Measurements from ENCODE around the gene CD59. TPM values are rescaled to one million over a fixed set of nuclear protein-coding genes. Genes with fewer than 3 reads are reported as not detected.
"Not testable (repeated sequence)": the region's sequence is repeated elsewhere in the genome, so short reads cannot be mapped to it uniquely, and the experiment has no call there.

Gene CD59
- total and polyA plus RNA-seq, 4 experiments from 2014 or later = 68.3 to 100 (median 85.9) TPM

- Mint-ChIP-seq H3K4me3 (peak overlapping the region; percentile 88 to 96 (median 92)), H3K36me3 (no peaks in the 10 kb centered on the region), H3K27me3 (no peaks in the 10 kb centered on the region), H3K9me3 (peaks cover 0 to 2% (median 0%) of the 10 kb centered on the region in 8 donors), H3K4me1 (peaks cover 25 to 48% (median 37%) of the 10 kb centered on the region in 4 donors), H3K27ac (peak overlapping the region; percentile 75 to 94 (median 90))
- ChIA-PET CTCF (ENCODE audit: partially characterized antibody) (interaction anchor here (2.9 kb wide), 1 partner anchor 19 kb away, joined by 9 read pairs; no protein-coding TSS in a partner anchor), POLR2A (ENCODE audit: partially characterized antibody) (interaction anchor here (1.1 to 4.9 kb wide), 8 partner anchors 18 to 574 kb away, joined by 3 to 33 read pairs (median 3); partner anchors contain the start of genes C11orf91, CSTF3, FBXO3 and HIPK3)
- H3K27ac ChIP-seq (ENCODE audit: low read depth, low read length) = peak overlapping the region; percentile 75
- peak overlapping the region; percentile 76 to 91 for H3K4me3 ChIP-seq (ENCODE audit: low read length in 2 of 2)
- H3K9me3 ChIP-seq (ENCODE audit: control insufficient read depth in 1 of 2, low read length in 2 of 2) = no peaks in the 10 kb centered on the region
- H3K27me3 ChIP-seq (ENCODE audit: insufficient read depth, low read length) = no peaks in the 10 kb centered on the region
- intact Hi-C loops (cut with micrococcal nuclease) = loop anchor here (1.0 to 10.0 kb wide), 5 partner anchors 35 to 575 kb away; partner anchors contain the start of genes C11orf91, CSTF3, FBXO3 and HIPK3
- peak; percentile 48 to 72 (median 54) for DNase-seq
- H3K36me3 ChIP-seq (ENCODE audit: insufficient read depth, low read length) = no peaks in the 10 kb centered on the region
- peaks cover 31% of the 10 kb centered on the region for H3K4me1 ChIP-seq (ENCODE audit: insufficient read depth, low read length)
Observed at GRCh38 chr11:33735271-33736147, 714 bp downstream of the CD59 start.

DNA sequence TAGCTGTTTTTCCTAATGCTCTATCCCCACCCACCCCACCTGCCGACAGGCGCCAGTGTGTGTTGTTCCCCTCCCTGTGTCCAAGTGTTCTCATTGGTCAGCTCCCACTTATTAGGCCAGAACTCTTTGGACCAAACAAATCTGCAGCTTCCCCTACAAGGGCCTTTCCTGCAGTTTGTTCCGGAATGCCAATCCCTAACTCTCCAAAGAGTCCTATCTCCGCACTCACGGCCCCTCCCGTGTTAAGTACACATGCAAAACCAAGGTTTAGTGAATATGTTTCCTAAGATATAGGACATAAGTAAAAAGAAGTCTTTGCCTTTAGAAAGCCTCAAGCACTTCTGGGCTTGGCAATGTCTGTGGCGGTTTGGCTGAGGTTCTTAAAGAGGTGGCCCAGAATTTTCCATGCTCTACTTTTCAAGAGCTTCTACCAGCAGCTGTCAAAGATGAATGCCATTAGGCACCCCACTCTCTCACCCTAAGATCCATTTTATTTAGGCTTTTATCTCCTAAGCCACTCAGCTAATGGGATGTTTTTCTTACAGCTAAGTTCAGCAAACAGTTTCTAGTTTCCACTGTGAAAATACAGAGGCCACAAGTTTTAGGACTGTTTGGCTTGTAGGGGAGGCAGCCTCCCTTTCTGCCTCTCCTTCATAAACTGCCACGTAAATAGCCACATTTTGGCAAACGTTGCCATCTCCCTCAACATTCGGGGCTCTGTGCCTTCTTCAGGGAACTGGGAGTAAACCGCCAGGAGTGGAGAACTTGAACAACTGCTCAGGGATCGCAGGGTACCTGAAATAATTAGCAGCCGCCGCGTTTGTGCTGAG lies 1.6 kb downstream of the CD59 start:
- H3K9me3 ChIP-seq (ENCODE audit: control insufficient read depth in 1 of 2, low read length in 2 of 2) = no peaks in the 10 kb centered on the region
- CTCF ChIA-PET (ENCODE audit: partially characterized antibody) = interaction anchor here (2.0 to 2.9 kb wide), 3 partner anchors 8 to 33 kb away, joined by 5 to 15 read pairs (median 9); no protein-coding TSS in a partner anchor
- H3K27ac ChIP-seq (ENCODE audit: low read depth, low read length) = peak overlapping the region; percentile 75
- H3K4me1 ChIP-seq (ENCODE audit: insufficient read depth, low read length) = peaks cover 35% of the 10 kb centered on the region
- Mint-ChIP-seq H3K4me3 (peak overlapping the region; percentile 88 to 96 (median 92)), H3K27me3 (no peaks in the 10 kb centered on the region), H3K9me3 (peaks cover 0 to 2% (median 0%) of the 10 kb centered on the region in 8 donors), H3K27ac (peak overlapping the region; percentile 75 to 94 (median 90)), H3K36me3 (no peaks in the 10 kb centered on the region), H3K4me1 (peaks cover 25 to 48% (median 37%) of the 10 kb centered on the region in 4 donors)
- intact Hi-C loops (cut with micrococcal nuclease) = loop anchor here (1.0 to 10.0 kb wide), 3 partner anchors 40 to 513 kb away; partner anchors contain the start of genes FBXO3 and HIPK3
- no peaks in the 10 kb centered on the region for H3K36me3 ChIP-seq (ENCODE audit: insufficient read depth, low read length)
- no peak for DNase-seq
- POLR2A ChIA-PET (ENCODE audit: partially characterized antibody) = interaction anchor here (1.2 to 4.9 kb wide), 5 partner anchors 19 to 477 kb away, joined by 3 to 33 read pairs (median 3); partner anchors contain the start of genes C11orf91 and HIPK3
- peak overlapping the region; percentile 76 to 91 for H3K4me3 ChIP-seq (ENCODE audit: low read length in 2 of 2)
- H3K27me3 ChIP-seq (ENCODE audit: insufficient read depth, low read length) = no peaks in the 10 kb centered on the region

DNA sequence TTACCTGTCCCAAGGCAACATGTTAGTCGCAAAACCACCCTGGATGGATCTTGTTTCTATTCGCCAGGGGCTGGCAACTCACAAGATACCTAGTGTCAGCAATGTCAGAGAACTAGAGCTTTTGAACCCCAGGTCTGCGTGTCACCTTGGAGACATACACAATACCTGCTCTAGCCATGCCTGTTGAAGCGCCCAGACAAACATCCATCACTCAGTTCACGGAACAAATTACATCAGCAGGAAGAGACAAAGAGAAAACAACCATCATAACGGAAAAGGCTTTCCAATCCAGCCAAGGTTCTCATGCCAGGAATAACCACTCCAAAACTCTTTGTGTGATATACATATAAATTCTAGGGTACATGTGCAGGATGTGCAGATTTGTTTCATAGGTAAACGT lies 2.2 kb downstream of the CD59 start:
- H3K27ac Mint-ChIP-seq = peak overlapping the region in 4 of 7 donors; percentile 6 to 53 (median 22)
- no peaks in the 10 kb centered on the region for H3K27me3 Mint-ChIP-seq
- no peak for DNase-seq
- ChIA-PET POLR2A (ENCODE audit: partially characterized antibody) (interaction anchor here (1.2 to 4.9 kb wide), 2 partner anchors 33 to 39 kb away, joined by 3 to 33 read pairs; partner anchors contain the start of gene C11orf91), CTCF (ENCODE audit: partially characterized antibody) (interaction anchor here (2.0 to 2.9 kb wide), 3 partner anchors 8 to 32 kb away, joined by 5 to 15 read pairs (median 9); no protein-coding TSS in a partner anchor)
- Histone ChIP-seq H3K9me3 (ENCODE audit: control insufficient read depth in 1 of 2, low read length in 2 of 2) (no peaks in the 10 kb centered on the region), H3K4me3 (ENCODE audit: low read length in 2 of 2) (peak overlapping the region in 1 of 2 donors; percentile 8), H3K27ac (ENCODE audit: low read depth, low read length) (no peak overlapping the region), H3K27me3 (ENCODE audit: insufficient read depth, low read length) (no peaks in the 10 kb centered on the region), H3K4me1 (ENCODE audit: insufficient read depth, low read length) (peaks cover 35% of the 10 kb centered on the region), H3K36me3 (ENCODE audit: insufficient read depth, low read length) (no peaks in the 10 kb centered on the region)
- H3K36me3 Mint-ChIP-seq = peaks cover 0 to 3% of the 10 kb centered on the region in 2 donors
- peaks cover 0 to 2% (median 0%) of the 10 kb centered on the region in 8 donors for H3K9me3 Mint-ChIP-seq
- H3K4me1 Mint-ChIP-seq = peaks cover 28 to 52% (median 39%) of the 10 kb centered on the region in 4 donors
- peak overlapping the region; percentile 51 to 96 (median 90) for H3K4me3 Mint-ChIP-seq
- intact Hi-C loops (cut with micrococcal nuclease) = loop anchor here (10.0 kb wide), 1 partner anchor 479 kb away; the partner anchor contains the start of gene HIPK3

DNA sequence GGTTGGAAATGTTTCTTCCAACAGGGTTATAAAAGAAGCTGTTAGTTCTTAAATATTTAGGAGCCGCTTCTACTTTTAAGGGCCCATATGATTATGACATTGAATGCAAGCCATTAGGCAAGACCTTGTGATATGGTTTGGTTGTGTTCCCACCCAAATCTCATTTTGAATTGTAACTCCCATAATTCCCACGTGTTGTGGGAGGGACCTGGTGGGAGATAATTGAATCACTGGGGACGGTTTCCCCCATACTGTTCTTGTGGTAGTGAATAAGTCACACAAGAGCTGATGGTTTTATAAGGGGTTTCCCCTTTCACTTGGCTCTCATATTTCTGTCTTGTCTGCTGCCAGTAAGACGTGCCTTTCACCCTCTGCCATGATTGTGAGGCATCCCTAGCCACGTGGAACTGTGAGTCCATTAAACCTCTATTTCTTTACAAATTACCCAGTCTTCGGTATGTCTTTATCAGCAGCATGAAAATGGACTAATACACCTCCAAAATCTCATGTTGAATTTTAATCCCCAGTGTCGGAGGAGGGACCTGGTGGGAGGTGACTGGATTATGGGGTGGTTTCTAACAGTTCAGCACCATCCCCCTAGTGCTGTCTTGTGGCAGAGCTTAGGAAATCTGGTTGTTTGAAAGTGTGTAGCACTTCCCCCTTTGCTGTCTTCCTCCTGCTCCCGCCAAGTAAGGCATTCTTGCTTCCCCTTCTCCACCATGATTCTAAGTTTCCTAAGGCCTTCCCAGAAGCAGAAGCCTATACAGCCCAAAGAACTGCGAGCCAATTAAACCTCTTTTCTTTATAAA lies 4.3 kb downstream of the CD59 start:
- Mint-ChIP-seq H3K36me3 (peaks cover 3% of the 10 kb centered on the region in 2 donors), H3K9me3 (peaks cover 0 to under 1% (median 0%) of the 10 kb centered on the region in 8 donors), H3K4me1 (peaks cover 25 to 52% (median 40%) of the 10 kb centered on the region in 4 donors), H3K27ac (peak overlapping the region in 2 of 7 donors; percentile 23 to 25), H3K4me3 (peak overlapping the region in 2 of 8 donors; percentile 36 to 60), H3K27me3 (no peaks in the 10 kb centered on the region)
- CTCF ChIA-PET (ENCODE audit: partially characterized antibody) = no interaction called here
- H3K9me3 ChIP-seq (ENCODE audit: control insufficient read depth in 1 of 2, low read length in 2 of 2) = no peaks in the 10 kb centered on the region
- no peak overlapping the region for H3K4me3 ChIP-seq (ENCODE audit: low read length in 2 of 2)
- H3K27ac ChIP-seq (ENCODE audit: low read depth, low read length) = no peak overlapping the region
- peak in 1 of 5 donors; percentile 33 for DNase-seq
- H3K27me3 ChIP-seq (ENCODE audit: insufficient read depth, low read length) = no peaks in the 10 kb centered on the region
- peaks cover 35% of the 10 kb centered on the region for H3K4me1 ChIP-seq (ENCODE audit: insufficient read depth, low read length)
- no peaks in the 10 kb centered on the region for H3K36me3 ChIP-seq (ENCODE audit: insufficient read depth, low read length)
- POLR2A ChIA-PET (ENCODE audit: partially characterized antibody) = interaction anchor here (1.5 kb wide), 1 partner anchor 11 kb away, joined by 3 read pairs; no protein-coding TSS in a partner anchor
- intact Hi-C loops (cut with micrococcal nuclease) = loop anchor here (10.0 kb wide), 1 partner anchor 477 kb away; the partner anchor contains the start of gene HIPK3

DNA sequence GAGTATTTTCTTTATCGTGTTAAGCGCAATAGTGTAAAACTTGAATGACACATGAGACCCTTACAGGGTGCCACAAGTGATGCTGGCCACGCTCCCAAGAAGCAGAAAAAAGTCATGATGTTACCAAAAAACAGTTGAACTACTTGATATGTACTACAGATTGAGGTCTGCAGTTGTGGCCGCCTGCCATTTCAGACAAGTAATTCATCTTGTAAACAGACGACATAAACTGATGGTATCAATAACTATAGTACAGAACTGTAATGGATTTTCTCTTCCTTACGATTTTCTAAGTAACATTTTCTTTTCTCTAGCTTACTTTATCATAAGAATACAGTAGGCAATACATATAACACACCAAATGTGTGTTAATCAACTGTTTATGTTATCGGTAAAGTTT lies 5.5 kb downstream of the CD59 start:
- no peaks in the 10 kb centered on the region for H3K36me3 ChIP-seq (ENCODE audit: insufficient read depth, low read length)
- intact Hi-C loops (cut with micrococcal nuclease) = loop anchor here (10.0 kb wide), 1 partner anchor 476 kb away; the partner anchor contains the start of gene HIPK3
- Mint-ChIP-seq H3K4me1 (peaks cover 34 to 53% (median 44%) of the 10 kb centered on the region in 4 donors), H3K36me3 (peaks cover 3% of the 10 kb centered on the region in 2 donors), H3K9me3 (no peaks in the 10 kb centered on the region), H3K27me3 (no peaks in the 10 kb centered on the region), H3K4me3 (no peak overlapping the region), H3K27ac (no peak overlapping the region)
- no peak overlapping the region for H3K4me3 ChIP-seq (ENCODE audit: low read length in 2 of 2)
- no peaks in the 10 kb centered on the region for H3K27me3 ChIP-seq (ENCODE audit: insufficient read depth, low read length)
- H3K4me1 ChIP-seq (ENCODE audit: insufficient read depth, low read length) = peaks cover 35% of the 10 kb centered on the region
- ChIA-PET CTCF (ENCODE audit: partially characterized antibody) (interaction anchor here (1.0 kb wide), 1 partner anchor 12 kb away, joined by 3 read pairs; no protein-coding TSS in a partner anchor), POLR2A (ENCODE audit: partially characterized antibody) (no interaction called here)
- no peak overlapping the region for H3K27ac ChIP-seq (ENCODE audit: low read depth, low read length)
- no peak for DNase-seq
- no peaks in the 10 kb centered on the region for H3K9me3 ChIP-seq (ENCODE audit: control insufficient read depth in 1 of 2, low read length in 2 of 2)

DNA sequence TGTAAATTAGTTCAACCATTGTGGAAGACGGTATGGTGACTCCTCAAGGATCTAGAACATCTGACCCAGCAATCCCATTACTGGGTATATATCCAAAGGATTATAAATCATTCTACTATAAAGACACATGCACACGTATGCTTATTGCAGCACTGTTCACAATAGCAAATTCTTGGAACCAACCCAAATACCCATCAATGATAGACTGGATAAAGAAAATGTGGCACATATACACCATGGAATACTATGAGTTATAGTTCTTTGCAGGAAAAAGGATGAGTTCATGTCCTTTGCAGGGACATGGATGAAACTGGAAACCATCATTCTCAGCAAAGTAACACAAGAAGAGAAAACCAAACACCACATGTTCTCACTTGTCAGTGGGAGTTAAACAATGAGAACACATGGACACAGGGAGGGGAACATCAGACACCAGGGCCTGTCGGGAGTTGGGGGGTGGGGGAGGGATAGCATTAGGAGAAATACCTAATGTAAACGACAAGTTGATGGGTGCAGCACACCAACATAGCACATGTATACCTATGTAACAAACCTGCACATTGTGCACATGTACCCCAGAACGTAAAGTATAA lies 7.1 kb downstream of the CD59 start:
- H3K9me3 Mint-ChIP-seq; DNase-seq; H3K27ac Mint-ChIP-seq; H3K9me3 ChIP-seq (ENCODE audit: control insufficient read depth in 1 of 2, low read length in 2 of 2); POLR2A ChIA-PET (ENCODE audit: partially characterized antibody); H3K4me3 Mint-ChIP-seq; intact Hi-C loops (cut with micrococcal nuclease); H3K27ac ChIP-seq (ENCODE audit: low read depth, low read length); H3K36me3 ChIP-seq (ENCODE audit: insufficient read depth, low read length); H3K36me3 Mint-ChIP-seq; H3K27me3 ChIP-seq (ENCODE audit: insufficient read depth, low read length); H3K4me3 ChIP-seq (ENCODE audit: low read length in 2 of 2); H3K27me3 Mint-ChIP-seq: not testable (repeated sequence)
- CTCF ChIA-PET (ENCODE audit: partially characterized antibody) = interaction anchor here (1.3 kb wide), 1 partner anchor 13 kb away, joined by 6 read pairs; no protein-coding TSS in a partner anchor
- peaks cover 35 to 53% (median 42%) of the 10 kb centered on the region in 4 donors for H3K4me1 Mint-ChIP-seq
- peaks cover 33% of the 10 kb centered on the region for H3K4me1 ChIP-seq (ENCODE audit: insufficient read depth, low read length)

All from CD4-positive, alpha-beta memory T cell (primary cell).